Measurements from ENCODE around the gene DLD.

DLD gene

DNA sequence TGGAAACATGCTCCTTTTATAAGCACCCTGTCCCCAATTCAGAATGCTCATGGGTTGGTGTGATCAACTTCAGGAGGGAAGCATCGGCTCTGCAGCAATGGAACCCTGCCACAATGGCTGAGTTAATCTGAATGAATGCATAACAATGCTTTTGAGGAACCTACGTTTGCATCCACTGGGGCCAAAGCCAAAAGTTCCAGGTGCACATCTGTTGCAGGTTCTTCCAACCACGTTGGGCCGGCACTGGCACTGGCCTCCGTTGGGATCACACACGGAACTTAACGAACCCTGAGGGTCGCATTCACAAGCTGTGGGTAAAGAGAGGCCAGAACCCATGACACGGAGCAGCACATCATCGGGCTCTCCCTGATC is 68.5 kb downstream of the DLD start:
- DNase-seq (ENCODE audit: low read depth) = no peak
- TF ChIP-seq, protein P1, sequence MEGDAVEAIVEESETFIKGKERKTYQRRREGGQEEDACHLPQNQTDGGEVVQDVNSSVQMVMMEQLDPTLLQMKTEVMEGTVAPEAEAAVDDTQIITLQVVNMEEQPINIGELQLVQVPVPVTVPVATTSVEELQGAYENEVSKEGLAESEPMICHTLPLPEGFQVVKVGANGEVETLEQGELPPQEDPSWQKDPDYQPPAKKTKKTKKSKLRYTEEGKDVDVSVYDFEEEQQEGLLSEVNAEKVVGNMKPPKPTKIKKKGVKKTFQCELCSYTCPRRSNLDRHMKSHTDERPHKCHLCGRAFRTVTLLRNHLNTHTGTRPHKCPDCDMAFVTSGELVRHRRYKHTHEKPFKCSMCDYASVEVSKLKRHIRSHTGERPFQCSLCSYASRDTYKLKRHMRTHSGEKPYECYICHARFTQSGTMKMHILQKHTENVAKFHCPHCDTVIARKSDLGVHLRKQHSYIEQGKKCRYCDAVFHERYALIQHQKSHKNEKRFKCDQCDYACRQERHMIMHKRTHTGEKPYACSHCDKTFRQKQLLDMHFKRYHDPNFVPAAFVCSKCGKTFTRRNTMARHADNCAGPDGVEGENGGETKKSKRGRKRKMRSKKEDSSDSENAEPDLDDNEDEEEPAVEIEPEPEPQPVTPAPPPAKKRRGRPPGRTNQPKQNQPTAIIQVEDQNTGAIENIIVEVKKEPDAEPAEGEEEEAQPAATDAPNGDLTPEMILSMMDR (conservative IDR thresholded peaks at IDR 0.05; ENCODE audit: low read depth, low read length) = no peak
- H3K4me3 ChIP-seq (ENCODE audit: low read length) = no peak overlapping the region

DNA sequence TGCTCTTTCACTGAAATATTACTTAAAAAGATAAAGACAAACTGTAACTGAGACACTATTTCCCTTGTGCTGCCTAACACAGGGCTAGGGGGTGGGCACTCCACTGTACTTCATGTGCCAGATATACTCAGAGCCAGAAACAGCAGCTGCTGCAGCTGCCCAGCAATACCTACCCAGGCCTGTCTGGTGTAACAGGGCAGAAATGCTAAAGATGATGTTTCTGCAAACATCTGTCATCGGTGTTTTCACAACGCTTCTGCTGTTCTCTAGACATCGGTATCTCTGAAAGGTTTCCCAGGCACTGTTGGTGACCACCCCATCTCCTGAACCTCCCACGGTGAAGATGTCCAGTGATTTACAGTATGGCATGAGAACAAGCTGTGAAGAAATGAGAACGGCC is 69.3 kb downstream of the DLD start:
- H3K4me3 ChIP-seq (ENCODE audit: low read length) = no peak overlapping the region
- no peak for DNase-seq (ENCODE audit: low read depth)
- TF ChIP-seq, protein P1 (conservative IDR thresholded peaks at IDR 0.05; ENCODE audit: low read depth, low read length) = no peak

DNA sequence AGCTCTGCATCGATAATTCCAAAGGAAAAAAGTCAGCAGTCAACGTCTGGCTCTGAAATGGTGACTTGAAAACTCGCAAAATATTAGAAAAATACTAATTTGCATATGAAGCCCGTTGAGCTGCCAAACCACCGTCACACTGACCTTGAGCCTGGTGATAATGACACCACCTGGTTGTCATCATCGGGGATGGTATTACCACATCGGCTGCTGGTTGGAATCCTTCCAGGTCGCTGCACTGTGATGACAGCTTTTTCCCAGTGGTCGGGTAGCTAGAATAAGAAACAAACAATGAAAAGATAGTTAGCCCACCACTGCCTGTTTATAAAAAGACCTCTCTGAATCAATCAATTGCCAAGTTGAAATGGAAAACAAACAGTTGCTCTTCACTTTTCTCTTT is 70.4 kb downstream of the DLD start:
- TF ChIP-seq, protein P1 (conservative IDR thresholded peaks at IDR 0.05; ENCODE audit: low read depth, low read length) = no peak
- DNase-seq (ENCODE audit: low read depth) = no peak
- no peak overlapping the region for H3K4me3 ChIP-seq (ENCODE audit: low read length)

DNA sequence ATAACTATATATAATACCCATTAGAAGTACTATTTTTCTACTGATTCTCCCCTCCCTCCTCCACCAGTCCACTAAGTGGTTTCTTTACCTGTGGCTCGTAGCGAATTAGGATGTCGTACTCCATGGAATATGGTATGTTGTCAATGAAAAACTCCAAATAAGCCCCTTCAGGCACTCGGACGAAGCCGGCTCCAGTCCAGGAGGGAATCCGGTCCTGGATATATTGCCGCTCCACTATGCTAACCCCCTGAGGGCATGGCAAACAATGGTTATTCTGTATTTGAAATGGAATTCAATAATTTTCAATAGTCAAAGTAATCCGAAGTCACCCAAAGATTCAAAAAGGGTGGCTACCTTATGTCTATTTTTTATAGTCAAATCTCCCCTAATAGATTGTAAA is 71.8 kb downstream of the DLD start:
- H3K4me3 ChIP-seq (ENCODE audit: low read length) = no peak overlapping the region
- TF ChIP-seq, protein P1 (conservative IDR thresholded peaks at IDR 0.05; ENCODE audit: low read depth, low read length) = no peak

DNA sequence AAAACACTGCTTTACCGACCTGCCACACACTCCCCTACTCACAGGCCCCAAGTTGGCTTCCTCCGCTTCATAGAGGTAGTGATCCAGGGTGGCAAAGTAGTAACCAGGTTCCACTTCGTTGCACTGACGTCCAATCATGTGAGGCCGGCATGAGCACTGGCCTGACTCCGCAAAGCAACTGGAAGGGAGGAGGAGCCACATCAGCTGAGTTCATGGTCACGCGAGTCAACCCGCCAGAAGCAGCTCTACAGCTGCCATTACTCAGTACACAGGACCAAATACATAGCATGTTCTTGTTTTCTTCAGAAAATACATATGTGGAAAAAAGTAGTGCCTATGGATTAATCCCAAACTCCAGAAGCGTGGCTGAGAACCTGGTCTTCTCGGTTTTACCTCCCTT is 73.5 kb downstream of the DLD start:
- no peak overlapping the region for H3K4me3 ChIP-seq (ENCODE audit: low read length)
- TF ChIP-seq, protein P1 (conservative IDR thresholded peaks at IDR 0.05; ENCODE audit: low read depth, low read length) = no peak
- no peak for DNase-seq (ENCODE audit: low read depth)

More for the DNA sequence above, 71.8 kb downstream of the DLD start:
- DNase-seq (ENCODE audit: low read depth) = no peak

DNA sequence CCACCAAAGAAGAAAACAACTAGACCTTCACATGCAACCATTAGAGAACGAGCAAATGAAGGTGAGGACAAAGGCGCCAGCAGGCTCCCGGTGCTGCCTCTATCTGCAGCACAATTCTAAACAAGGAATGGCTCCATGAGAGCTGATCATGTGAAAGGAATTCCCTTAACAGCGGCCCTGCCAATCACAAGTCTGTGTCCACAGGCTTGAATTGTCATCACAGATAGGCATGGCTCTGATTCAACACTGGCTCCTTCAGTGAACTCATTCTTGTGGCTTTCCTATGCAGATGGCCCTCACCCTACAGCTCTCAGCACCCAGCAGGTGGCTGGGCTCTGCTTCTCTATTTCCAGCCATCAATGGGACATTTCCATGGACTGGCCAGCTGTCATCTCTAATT is 75.7 kb downstream of the DLD start:
- TF ChIP-seq, protein P1 (conservative IDR thresholded peaks at IDR 0.05; ENCODE audit: low read depth, low read length) = no peak
- H3K4me3 ChIP-seq (ENCODE audit: low read length) = no peak overlapping the region
- peak; percentile 61 for DNase-seq (ENCODE audit: low read depth)

DNA sequence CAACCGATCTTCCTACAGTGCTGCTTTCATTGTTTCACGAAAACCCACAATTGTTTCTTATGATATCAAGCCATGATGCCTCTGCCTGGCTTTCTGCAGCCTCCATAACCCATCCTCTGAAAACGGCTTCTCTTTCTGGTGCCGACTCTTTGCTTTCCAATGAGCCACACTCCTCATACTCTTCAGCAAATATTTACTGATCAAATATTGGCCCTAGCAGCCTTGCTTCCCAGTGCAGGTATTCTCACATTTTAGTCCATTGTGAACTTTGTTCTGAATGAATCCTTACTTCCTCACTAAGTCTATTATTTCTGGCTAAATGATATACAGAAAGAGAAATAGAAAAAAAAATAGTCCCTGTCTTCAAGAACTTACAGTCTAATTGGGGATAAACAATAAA is 76.4 kb downstream of the DLD start:
- H3K4me3 ChIP-seq (ENCODE audit: low read length) = no peak overlapping the region
- TF ChIP-seq, protein P1 (conservative IDR thresholded peaks at IDR 0.05; ENCODE audit: low read depth, low read length) = no peak
- DNase-seq (ENCODE audit: low read depth) = no peak
